ENCODE data around the gene PJA1.

The PJA1 gene

GRCh38 chrX:69154051-69154450, 11.2 kb downstream of the PJA1 start:
- H3K4me3 ChIP-seq (ENCODE audit: low read depth, low read length, poor library complexity, severe bottlenecking): no peak overlapping the region
- H3K4me1 ChIP-seq (ENCODE audit: insufficient read depth, low read length, severe bottlenecking): no peaks in the 10 kb centered on the region
- no peak overlapping the region for H3K9ac ChIP-seq (ENCODE audit: low read length)
- H3K27me3 ChIP-seq (ENCODE audit: insufficient read depth, low read length): no peaks in the 10 kb centered on the region
- H2AFZ ChIP-seq (ENCODE audit: low read length): no peak overlapping the region
- H3K27ac ChIP-seq (ENCODE audit: low read depth, low read length, poor library complexity, severe bottlenecking): no peak overlapping the region
- H4K20me1 ChIP-seq (ENCODE audit: insufficient read depth, low read length): no peaks in the 10 kb centered on the region
- H3K4me2 ChIP-seq (ENCODE audit: low read length): no peak overlapping the region
- H3K36me3 ChIP-seq (ENCODE audit: insufficient read depth, low read length): no peaks in the 10 kb centered on the region
- H3K79me2 ChIP-seq (ENCODE audit: insufficient read depth, low read length): no peaks in the 10 kb centered on the region
- TF ChIP-seq, protein P1, sequence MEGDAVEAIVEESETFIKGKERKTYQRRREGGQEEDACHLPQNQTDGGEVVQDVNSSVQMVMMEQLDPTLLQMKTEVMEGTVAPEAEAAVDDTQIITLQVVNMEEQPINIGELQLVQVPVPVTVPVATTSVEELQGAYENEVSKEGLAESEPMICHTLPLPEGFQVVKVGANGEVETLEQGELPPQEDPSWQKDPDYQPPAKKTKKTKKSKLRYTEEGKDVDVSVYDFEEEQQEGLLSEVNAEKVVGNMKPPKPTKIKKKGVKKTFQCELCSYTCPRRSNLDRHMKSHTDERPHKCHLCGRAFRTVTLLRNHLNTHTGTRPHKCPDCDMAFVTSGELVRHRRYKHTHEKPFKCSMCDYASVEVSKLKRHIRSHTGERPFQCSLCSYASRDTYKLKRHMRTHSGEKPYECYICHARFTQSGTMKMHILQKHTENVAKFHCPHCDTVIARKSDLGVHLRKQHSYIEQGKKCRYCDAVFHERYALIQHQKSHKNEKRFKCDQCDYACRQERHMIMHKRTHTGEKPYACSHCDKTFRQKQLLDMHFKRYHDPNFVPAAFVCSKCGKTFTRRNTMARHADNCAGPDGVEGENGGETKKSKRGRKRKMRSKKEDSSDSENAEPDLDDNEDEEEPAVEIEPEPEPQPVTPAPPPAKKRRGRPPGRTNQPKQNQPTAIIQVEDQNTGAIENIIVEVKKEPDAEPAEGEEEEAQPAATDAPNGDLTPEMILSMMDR (IDR thresholded peaks at IDR 0.05; ENCODE audit: low read length): no peak
- no peak for TF ChIP-seq EZH2 (IDR thresholded peaks at IDR 0.05; ENCODE audit: borderline replicate concordance, low read length)
- no peaks in the 10 kb centered on the region for H3K9me2 ChIP-seq (ENCODE audit: low read depth, low read length)
- H3F3A ChIP-seq (ENCODE audit: insufficient read depth, low read length): no peaks in the 10 kb centered on the region
- no peaks in the 10 kb centered on the region for H3K9me3 ChIP-seq (ENCODE audit: low read length)

DNA sequence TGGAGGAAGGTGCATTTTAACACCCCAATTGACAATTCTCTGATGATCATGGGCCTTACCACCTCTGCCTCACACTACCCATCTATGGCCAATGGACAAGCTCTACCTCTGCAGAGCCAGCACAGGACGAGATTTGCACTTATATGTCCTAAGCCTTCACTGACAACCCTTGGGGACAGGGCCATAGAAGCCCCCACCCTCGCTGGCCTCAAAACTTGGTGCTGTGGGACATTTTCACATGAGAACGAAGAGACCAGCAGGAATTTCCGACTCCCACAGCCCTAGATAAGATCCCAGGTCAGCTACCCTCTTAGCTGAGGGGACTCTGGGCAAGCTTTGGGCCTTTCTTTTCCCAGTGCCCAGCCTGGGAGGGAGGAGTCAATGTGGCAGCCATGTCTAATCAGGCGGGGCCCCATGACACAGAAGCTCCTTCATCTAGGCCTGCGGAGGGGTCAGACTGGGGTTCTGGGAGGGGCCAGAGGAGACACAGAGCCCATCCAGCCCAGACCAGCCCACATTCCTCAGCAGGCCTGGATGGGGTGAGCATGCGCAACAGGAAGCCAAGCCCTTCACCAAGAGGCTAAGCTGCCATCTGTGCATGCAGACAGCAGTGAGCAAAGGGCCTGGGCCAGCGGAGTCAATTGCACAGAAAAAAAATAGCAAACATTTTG, 12.1 kb downstream of the PJA1 start:
- no peaks in the 10 kb centered on the region for H3K9me3 ChIP-seq (ENCODE audit: low read length)
- no peak for TF ChIP-seq EZH2 (IDR thresholded peaks at IDR 0.05; ENCODE audit: borderline replicate concordance, low read length)
- TF ChIP-seq, protein P1 (IDR thresholded peaks at IDR 0.05; ENCODE audit: low read length): no peak
- H3K27ac ChIP-seq (ENCODE audit: low read depth, low read length, poor library complexity, severe bottlenecking): no peak overlapping the region
- no peaks in the 10 kb centered on the region for H3F3A ChIP-seq (ENCODE audit: insufficient read depth, low read length)
- no peak overlapping the region for H2AFZ ChIP-seq (ENCODE audit: low read length)
- H3K9ac ChIP-seq (ENCODE audit: low read length): no peak overlapping the region
- no peaks in the 10 kb centered on the region for H3K36me3 ChIP-seq (ENCODE audit: insufficient read depth, low read length)
- H3K4me1 ChIP-seq (ENCODE audit: insufficient read depth, low read length, severe bottlenecking): no peaks in the 10 kb centered on the region
- H3K4me3 ChIP-seq (ENCODE audit: low read depth, low read length, poor library complexity, severe bottlenecking): no peak overlapping the region
- H3K4me2 ChIP-seq (ENCODE audit: low read length): no peak overlapping the region
- H3K79me2 ChIP-seq (ENCODE audit: insufficient read depth, low read length): no peaks in the 10 kb centered on the region
- H3K9me2 ChIP-seq (ENCODE audit: low read depth, low read length): no peaks in the 10 kb centered on the region
- no peaks in the 10 kb centered on the region for H3K27me3 ChIP-seq (ENCODE audit: insufficient read depth, low read length)
- H4K20me1 ChIP-seq (ENCODE audit: insufficient read depth, low read length): no peaks in the 10 kb centered on the region

DNA sequence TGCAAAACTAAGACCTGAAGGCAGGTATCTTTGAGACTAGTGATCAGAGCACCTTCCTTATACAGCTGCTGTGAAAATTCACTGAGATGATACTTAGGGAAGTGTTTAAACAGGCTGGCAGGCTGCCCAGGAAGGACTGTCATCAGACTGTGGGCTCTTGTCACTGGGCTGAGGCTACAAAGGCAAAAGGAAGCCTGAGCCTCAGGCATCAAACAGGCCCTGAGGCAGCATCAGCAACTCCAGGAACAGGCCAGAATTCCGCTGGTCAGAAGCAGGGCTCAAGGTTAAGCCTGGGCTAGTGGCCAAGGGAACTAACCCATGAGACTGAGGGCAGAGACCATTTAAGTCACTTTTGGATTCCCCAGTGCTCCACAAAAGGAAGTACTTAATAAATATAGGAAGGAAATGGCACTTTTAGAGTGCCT, 12.8 kb downstream of the PJA1 start:
- TF ChIP-seq, protein P1 (IDR thresholded peaks at IDR 0.05; ENCODE audit: low read length): no peak
- no peak for TF ChIP-seq EZH2 (IDR thresholded peaks at IDR 0.05; ENCODE audit: borderline replicate concordance, low read length)
- H3K36me3 ChIP-seq (ENCODE audit: insufficient read depth, low read length): no peaks in the 10 kb centered on the region

More for the DNA sequence above, 12.8 kb downstream of the PJA1 start:
- Histone ChIP-seq H3K9me2 (ENCODE audit: low read depth, low read length) (no peaks in the 10 kb centered on the region), H4K20me1 (ENCODE audit: insufficient read depth, low read length) (no peaks in the 10 kb centered on the region), H3F3A (ENCODE audit: insufficient read depth, low read length) (no peaks in the 10 kb centered on the region), H3K27ac (ENCODE audit: low read depth, low read length, poor library complexity, severe bottlenecking) (no peak overlapping the region), H3K4me3 (ENCODE audit: low read depth, low read length, poor library complexity, severe bottlenecking) (no peak overlapping the region), H3K79me2 (ENCODE audit: insufficient read depth, low read length) (no peaks in the 10 kb centered on the region), H3K4me1 (ENCODE audit: insufficient read depth, low read length, severe bottlenecking) (no peaks in the 10 kb centered on the region), H3K27me3 (ENCODE audit: insufficient read depth, low read length) (no peaks in the 10 kb centered on the region), H2AFZ (ENCODE audit: low read length) (no peak overlapping the region), H3K4me2 (ENCODE audit: low read length) (no peak overlapping the region), H3K9ac (ENCODE audit: low read length) (no peak overlapping the region), H3K9me3 (ENCODE audit: low read length) (no peaks in the 10 kb centered on the region)

All from OCI-LY1 (cell line).